Measurements from ENCODE around the gene LENG1.

The LENG1 gene

DNA sequence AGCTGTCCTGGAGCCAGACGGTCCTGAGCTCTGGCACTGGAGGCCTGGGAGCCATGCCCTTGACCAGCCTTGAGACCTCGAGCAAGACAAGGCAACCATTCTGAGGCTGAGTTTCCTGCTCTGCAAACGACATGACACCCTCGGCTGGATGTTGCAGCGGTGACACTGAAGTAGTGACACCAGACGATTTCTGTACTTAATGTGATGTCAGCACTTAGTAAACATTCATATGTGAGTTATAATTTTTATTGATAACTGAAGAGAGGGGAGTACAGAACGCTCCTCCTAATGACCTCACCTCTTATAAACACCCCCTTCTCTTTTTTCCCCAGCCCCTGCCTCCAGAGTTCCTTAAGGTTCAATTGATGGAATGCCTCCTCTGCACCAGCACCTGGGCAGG, 51.0 kb downstream of the LENG1 start:
- no peak for DNase-seq (ENCODE audit: low spot score)

DNA sequence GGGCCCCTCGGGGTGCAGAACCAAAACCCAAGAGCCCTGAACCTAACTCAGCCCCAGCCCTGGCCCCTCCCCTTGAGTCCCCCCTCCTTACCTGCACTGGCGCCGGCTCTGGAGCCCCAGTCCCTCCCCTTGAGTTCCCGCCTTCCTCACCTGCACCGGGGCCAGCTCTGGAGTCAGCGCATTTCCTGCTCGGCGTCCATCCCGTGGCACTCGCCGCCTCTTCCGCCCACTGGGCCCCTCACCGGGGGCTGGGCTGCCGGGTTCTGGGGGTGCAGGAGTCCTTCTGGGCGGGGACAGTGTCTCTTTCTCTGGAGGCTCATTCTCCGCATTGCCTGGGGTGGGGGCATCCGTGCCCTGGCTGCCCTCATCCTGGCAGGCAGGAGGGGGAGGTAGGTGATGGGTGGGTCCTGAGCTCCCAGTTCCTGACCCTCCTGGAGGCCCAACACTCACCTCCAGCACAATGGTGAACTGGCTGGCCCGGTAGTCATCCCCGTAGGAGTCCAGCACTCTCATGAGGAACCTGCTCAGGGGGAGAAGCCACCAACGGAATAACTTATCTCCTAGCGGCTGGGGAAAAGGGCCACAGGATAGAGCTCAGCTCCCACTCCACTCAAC, 51.5 kb downstream of the LENG1 start:
- DNase-seq (ENCODE audit: low spot score), result no peak

DNA sequence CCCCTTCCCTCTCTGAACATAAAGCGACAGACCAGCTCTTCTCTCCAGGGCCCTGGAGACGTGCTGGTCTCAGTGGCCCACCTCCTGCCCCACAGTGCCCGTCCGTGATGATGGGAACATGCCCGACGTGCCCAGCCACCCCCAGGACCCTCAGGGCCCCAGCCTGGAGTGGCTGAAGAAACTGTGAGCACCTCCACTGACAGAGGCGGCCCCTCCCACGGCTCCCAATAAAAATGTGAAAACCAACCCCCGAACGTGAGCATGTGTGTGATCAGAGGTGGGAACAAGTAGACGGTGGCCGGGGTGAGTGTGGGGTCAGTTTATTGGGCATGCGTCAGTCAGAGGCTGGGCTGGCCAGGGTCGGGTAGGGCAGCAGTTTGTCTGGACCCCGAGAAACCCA, 52.8 kb downstream of the LENG1 start:
- DNase-seq (ENCODE audit: low spot score), result no peak

DNA sequence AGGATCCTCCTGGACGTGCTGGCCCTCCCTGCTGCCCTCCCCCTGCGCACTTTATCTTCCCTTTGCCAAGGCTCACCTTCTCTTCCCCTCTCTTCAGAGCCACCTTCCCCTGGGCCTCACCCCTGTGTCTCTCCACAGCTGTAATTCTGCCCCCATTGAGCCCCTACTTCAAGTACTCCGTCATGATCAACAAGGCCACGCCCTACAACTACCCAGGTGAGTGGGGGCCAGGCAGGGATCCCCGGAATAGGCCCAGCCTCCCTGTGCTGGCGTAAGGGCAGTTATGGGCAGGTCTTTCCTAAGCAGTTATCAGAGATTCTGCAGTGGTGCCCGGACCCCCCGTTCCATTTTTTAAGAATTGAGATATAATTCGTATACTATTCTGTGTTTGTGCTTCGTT, 53.7 kb downstream of the LENG1 start:
- DNase-seq (ENCODE audit: low spot score), result no peak

Measured in germinal center (tissue), 1 donor.